ACHN (cell line): ENCODE data around the gene KRT8.

Source experiments
- DNase-seq: peaks from one replicate; pipeline ENCODE4 v3.0.0-alpha.2; 2015
- in situ Hi-C: cut with HindIII; loops from 2 replicates; pipeline ENCODE4 v1.10.0; 2017; ENCODE audit warnings: low sequenced_read_pairs, low pct_ligation_motif_present, low pct_unique_long_range_greater_than_20kb

The KRT8 gene

DNA sequence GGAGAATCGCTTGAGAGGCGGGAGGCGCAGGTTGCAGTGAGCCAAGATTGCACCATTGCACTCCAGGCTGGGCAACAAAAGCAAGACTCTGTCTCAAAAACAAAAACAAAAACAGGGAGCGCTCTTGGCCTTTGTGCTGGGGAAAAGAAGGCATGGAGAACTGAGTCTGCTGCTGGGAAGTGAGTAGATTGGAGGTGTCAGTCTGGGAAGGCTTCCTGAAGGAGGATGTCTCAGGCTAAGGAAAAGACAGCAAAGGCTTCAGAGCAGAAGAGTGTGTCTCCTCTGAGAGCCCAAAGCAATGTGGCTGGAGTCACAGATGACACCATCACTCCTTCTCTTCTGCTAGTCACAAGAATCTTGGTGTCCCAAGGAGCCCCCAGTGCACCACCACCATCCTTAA, 23.1 kb upstream of the KRT8 start:
- in situ Hi-C loops = no loop called here

DNA sequence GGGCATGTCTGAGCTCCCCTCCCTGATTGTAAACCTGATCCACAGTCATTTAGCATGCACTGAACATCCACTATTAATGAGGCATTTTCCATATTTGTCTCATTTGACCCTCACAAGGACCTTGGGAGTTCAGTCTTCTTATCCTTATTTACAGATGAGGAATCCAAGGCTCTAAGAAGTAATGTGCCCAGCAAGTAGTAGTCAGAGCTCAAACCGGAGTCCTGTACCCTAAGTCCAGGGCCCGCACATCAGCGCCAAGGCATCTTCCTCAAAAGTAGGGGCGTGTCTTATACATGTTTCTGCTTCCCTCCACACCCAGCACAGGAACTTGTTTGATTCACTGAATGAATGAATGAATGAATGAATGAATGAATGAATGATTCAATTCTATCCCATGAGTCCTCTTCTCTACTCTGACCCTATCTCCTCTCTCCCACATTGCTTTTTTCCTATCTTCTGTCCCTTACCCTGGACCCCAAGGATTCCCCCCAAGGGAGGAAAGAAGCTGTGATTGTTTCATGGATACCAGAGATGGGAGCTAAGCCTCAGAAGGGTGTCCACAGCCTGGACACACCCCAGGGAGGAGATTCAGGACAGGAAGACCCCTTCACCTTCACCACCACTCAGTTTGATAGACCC, 21.8 kb upstream of the KRT8 start:
- in situ Hi-C loops = no loop called here
- peak; percentile 79 for DNase-seq

More for the DNA sequence above, 23.1 kb upstream of the KRT8 start:
- DNase-seq = no peak

DNA sequence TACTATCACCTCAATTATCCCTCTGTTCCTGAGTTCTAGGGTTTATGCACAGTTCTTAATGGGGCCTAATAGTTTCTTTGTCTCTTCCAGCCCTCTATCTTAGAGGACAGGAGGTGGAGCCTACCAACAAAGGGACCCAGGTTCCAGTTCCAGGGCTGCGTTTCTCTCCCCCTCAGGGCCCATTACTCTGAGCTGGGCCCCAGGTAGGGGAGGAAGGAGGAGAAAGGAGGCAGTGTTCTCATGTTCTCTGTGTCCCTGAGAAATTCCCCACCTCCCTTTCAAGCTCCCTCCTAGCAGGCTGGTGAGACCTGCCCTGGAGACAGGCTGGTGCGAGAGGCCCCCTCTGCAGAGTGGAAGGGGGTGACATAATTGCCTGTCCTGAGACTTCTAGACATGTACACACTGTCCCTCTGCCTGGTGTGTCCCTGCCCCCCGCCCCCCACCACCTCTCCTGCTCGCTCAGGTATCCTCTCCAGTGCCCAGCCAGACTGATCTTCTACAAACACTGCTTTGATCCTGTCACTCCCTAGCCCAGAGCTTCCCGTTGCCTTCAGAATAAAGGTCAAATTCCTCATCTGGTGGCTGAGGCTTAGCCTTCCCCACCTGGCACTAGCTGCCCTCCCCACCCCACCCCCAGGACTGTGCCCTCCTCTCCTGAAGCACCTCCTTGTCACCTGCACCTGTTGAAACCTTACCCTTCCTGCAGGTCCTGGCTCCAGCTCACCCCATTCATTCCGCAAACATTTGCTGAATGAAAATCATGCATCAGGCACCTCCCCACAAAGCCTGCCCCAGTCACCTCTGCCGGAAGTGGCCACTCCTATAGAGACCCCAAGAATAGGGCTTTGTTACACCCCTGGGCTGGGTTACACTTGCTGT, 21.1 kb upstream of the KRT8 start:
- DNase-seq = peak; percentile 62
- in situ Hi-C loops = no loop called here

DNA sequence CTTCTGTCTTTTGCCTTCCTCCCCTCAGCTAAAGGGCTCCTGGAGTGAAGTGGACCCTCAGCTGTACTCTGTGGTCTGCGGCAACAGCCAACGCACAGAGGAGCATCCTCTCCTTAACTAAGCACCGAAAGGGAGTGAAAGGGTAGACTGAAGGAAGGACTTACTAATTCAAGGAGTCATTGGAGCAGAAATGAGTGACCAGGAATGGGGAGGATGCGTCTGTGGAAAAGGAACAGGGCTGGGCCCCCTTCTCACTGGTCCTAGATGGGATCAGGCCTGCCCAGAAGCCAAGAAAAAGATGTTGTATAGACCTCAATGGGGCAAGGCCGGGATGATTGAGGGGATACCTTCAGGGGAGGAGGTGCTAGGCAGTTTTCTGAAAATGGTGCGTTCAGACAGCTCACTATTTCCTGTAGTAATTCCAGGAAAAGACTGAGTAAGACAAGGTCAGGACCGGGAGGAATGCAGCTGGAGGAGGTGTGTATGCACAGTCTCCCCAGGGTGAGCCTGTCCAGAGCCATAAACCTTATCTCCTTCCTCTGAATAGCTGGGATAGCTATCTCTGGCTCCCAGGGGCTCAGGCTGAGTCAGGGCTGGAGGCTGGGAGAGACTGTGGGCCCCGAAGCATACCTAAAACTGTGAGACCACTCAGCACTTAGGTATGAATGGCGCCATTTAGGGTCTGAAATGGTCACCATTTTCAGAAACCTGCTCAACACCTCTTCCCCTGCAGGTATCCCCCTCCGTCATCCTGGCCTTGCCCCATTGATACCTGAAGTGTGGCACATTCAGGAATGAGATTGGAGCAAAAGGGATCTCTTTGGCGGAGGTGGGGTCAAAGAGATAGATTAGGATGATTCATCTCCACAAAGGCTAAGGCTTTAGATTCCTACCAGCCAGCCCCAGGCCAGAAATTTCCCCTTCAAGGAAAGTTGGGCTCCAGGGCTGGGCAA, 20.2 kb upstream of the KRT8 start:
- DNase-seq = peak; percentile 95
- in situ Hi-C loops = no loop called here

DNA sequence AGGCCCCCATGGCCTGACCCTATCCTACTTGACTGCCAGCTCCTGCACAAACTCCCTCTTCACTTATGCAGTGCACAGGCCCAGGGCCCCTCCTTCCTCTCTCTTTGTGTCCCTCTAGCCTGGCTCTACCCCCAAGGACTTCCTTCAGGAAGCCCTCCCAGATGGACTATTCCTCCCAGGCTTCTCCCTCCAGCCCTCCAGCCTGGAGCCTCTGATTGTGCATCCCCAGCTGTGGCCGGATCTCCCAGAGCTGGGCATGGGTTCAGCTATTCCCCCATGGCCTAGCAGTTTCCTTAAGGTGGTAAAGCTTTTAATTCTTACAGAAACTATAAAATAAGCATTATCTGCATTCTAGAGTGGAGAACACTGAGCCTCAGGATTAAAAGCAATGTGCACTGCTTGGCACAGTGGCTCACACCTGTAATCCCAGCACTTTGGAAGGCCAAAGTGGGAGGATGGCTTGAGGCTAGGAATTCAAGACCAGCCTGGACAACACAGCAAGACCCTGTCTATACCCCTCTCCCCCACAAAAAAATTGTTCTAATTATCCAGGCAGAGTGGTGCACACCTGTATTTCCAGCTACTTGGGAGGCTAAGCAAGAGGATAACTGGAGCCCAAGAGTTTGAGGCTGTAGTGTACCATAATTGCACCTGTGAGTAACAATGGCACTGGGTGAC, 16.8 kb upstream of the KRT8 start:
- in situ Hi-C loops = no loop called here
- DNase-seq = no peak

DNA sequence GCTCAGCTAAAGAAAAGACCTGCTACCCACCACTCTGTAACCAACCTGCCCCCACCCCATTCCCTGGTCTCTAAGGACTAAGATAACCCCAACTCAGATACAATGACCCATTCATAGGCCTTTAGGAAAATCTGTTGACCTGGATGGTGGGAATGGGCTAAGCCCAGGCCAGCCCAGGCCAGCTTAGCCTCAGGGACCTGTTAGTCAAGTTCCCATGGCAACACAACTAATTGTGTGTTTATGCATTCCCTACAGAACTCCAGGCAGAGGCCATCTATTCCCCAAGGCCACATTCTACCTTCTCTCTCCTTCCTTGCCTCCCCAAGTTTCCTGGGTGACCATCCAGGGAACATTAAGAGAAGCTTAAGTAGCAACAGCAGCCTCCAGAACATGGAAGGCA, 16.1 kb upstream of the KRT8 start:
- DNase-seq = no peak
- in situ Hi-C loops = no loop called here

DNA sequence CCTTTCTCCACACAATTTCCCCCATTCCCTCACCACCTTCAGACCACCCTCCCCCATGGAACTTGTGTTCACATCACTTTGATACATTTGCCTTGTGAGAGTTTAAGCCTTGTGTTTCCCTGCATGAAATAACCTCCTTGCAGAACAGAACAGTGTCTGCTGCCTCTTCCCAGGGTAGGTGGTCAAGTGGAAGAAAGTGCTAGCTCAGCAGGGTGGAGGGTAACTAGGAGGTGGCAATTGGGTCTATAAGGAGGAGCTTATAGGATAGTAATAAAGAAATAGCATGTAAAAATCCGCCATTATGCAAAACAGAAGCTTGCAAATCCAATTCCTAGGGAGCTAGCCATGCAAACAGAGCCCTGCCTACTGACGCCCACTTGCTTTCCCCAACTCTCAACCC, 13.9 kb upstream of the KRT8 start:
- no peak for DNase-seq
- in situ Hi-C loops = no loop called here

DNA sequence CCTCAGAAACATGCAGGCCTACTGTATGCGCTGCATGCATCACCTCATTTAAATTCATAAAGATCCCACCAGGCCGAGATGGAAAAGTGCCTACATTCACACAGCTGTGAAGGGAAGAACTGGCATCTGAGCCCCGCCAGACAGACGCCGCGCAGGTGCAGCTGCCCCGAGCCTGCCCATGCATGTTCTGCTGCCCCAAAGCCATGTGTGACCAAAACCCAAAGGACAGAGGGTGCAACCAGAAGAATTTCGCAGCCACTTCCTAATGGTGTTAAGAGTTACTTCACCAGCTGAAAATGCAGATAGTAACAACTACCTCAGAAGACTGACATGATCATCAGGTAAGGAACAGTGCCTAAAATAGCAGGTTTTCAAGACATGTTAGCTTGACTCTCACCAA, 13.5 kb upstream of the KRT8 start:
- in situ Hi-C loops = no loop called here
- no peak for DNase-seq

DNA sequence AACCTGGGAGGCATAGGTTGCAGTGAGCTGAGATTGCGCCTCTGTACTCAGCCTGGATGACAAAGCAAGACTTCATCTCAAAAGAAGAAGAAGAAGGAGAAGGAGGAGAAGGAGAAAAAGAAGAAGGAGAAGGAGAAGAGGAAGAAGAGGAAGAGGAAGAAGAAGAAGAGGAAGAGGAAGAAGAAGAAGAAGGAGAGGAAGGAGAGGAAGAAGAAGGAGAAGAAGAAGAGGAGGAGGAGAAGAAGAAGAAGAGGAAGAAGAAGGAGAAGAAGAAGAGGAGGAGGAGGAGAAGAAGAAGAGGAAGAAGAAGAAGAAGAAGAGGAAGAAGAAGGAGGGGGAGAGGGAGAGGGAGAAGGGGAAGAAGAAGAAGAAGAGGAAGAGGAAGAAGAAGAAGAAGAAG, 12.9 kb upstream of the KRT8 start:
- in situ Hi-C loops = no loop called here
- DNase-seq = no peak

DNA sequence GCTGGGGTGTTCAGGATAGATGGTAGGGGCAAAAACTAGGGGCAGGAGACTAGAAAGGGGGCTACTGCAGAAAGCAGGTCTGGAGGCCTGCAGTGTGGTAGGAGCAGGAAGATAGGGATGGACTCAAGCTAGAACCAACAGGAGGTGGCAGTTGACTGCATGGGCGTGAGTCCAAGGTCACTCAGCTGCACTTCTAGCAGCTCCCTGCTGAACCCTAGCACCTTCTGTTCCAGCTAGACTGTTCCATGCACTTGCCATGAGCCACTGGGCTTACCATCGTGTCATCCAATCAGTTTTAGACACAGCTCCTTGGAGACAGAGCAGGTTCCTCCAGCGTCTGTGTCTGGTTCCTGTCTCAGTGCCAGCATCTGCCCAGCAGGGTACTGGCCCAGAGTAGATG, 11.3 kb upstream of the KRT8 start:
- DNase-seq = no peak
- in situ Hi-C loops = no loop called here

DNA sequence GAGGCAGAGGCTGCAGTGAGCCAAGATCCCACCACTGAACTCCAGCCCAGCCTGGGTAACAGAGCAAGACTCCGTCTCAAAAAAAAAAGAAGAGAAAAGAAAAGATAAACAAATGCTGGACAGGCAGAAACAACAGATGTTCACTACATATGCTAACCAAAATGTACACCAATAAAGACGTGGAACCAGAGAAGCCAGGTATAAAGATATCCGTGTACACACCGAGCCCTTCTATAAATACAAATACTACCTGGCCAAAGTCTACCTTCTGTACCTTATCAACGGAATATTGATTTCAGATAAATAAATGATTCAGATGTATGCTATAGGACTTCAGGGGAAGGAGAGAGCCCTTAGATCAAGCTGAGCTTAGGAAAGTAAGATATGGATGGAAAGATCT, 10.8 kb upstream of the KRT8 start:
- in situ Hi-C loops = no loop called here

DNA sequence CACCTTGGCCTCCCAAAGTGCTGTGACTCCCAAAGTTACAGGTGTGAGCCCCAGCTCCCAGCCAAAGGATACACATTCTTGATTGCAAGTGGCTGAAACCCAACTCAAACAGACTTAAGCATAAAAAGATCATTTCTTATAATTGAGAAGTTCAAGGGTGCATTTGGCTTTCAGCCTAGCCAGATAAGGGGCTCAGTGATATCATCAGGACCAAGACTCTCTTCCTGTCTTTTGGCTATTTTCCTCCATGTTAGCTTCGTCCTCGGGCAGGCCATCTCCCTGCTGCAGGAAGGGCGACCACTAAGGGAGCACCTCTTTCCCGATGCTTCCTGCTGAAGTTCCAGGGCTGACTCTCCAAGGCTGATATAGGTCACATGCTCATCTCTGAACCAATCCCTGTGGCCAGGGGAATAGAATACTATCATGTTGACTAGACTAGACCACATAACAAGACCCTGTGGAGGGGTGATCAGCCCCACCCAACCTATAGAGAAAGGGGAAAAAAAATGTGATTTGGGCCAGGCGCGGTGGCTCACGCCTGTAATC, 9.8 kb upstream of the KRT8 start:
- in situ Hi-C loops = no loop called here
- no peak for DNase-seq

More for the DNA sequence above, 10.8 kb upstream of the KRT8 start:
- DNase-seq = no peak

DNA sequence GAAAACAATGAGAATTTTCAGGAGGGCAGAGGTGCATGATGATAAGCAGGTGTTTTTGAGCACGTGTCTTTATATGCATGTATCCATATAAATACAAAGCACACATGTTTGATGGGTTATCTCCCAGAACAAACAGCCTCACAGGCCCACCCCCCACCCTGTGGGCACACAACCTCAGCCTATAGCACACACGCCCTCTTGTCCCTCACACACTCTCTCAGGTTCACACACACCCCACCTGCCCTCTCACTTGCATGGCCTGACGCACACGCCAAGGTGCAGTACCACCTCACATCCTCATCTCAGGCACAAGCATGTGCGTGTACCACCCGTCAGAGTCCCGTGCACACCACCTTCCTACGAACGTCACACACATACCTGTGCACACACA, 8.6 kb upstream of the KRT8 start:
- in situ Hi-C loops = no loop called here
- no peak for DNase-seq

DNA sequence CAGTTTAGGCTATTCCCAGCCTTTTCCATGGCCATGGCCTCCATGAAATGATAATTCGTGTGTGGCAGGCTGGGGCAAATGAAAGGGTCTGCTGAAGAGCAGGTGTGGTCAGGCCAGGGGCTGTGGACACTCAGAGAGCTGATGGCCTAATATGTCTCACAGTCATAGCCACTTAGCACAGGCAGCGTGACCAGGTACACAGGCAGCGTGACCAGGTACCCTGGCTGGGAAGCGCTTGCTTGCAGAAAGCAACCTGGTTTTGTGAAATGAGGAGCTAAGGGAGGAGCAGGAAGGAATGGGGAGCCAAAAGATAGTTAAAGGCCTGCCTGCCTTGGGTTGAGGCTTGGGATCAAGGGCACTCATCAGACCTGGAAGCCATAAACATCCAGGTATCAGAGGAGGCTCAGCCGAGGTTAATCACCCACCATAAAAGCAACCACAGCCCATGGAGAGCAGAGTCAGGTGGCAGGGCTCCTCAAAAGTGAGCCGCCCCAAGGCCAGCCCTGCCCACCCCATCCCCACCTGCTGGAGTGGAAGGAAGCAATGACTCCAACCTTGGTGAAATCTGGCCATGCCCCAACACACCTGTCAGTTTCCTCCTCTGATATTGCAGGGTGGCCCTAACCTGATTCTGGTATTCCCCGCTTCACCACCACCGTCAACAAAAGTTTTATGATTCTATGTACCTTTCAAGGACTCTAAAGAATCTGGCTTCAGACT, 8.0 kb upstream of the KRT8 start:
- no peak for DNase-seq
- in situ Hi-C loops = no loop called here

DNA sequence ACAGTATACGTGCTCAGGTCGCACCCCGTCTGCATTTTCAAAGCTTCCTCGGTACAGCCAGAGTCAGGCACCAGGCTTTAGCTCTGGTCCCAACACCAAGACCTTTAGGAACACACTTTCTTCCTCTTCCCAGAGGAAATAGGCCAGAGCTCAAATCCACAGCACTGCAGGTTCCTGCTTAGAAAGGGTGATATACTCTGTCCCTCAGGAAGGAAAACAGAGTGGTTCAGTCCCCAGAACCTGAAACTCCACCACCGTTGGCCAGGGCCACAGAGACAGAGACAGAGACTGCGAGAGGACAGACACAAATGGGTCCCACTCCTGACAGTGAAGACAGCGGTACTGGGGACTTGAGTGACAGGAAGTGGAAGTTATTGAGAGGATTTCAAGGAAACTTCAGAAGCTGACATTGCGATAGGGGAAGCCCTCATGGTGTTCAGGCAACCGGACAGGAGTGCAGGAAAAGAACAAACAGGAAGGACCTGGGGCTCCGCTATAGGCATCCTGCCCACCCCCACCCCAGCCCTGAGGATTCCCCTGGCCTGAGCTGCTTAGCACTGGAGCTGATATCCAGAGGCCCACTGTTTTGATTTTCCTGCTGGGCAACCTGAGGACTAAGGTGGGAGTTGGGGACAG, 5.5 kb upstream of the KRT8 start:
- no peak for DNase-seq
- in situ Hi-C loops = no loop called here

DNA sequence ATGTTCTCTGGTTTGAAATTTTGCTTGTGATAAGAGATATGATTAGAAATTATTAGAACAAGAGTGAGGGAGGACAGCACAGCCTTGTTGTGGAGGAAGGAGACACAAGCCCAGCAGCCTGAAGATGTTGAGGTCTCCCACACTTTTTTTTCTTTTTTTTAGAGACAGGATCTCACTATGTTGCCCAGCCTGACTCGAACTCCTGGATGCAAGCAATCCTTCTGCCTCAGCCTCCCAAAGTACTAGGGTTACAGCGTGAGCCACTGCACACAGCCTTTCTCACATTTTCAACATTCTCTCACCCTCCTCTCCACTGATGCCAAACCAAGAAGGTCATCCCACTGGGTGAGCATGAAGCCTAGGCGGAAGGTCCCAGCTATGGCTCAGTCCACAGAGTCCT, 4.9 kb upstream of the KRT8 start:
- DNase-seq = no peak

DNA sequence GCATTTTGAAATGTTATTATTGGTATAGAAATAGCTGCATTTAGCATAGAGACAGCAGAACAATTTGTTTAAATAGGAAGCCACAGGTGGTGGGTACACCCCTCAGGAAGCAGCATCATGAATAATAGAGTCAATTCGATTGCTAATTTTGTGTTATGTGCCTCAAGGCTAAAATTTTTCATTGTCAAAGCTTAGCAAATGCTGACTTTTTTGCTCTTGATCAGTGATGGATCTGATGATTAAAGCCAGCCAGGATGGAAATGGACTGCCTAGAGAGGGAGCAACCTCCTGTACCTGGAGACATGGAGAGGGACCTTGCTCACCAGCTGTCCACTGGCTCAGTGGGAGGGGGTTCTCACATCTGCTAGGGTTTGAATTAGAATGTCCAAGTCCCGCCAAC, 4.5 kb upstream of the KRT8 start:
- DNase-seq = no peak
- in situ Hi-C loops = no loop called here

More for the DNA sequence above, 4.9 kb upstream of the KRT8 start:
- in situ Hi-C loops = no loop called here
